ENCODE measurements around the gene SUV39H2. TPM values are rescaled to one million over a fixed set of nuclear protein-coding genes. Genes with fewer than 3 reads are reported as not detected.

The SUV39H2 gene
- total RNA-seq, 1 experiment from 2014 or later: 6.4 TPM

GRCh38 chr10:14925268-14925667 lies 46.6 kb downstream of the SUV39H2 start:
- ChIA-PET POLR2A (ENCODE audit: unreplicated experiment) (no interaction called here), CTCF (no interaction called here)
- no peaks in the 10 kb centered on the region for H4K20me1 ChIP-seq (ENCODE audit: low read length)
- no peak overlapping the region for H2AFZ ChIP-seq (ENCODE audit: low read length)
- H3K36me3 ChIP-seq (ENCODE audit: low read depth, low read length): peaks cover 2% of the 10 kb centered on the region; the same call in 1 of the 2 replicates
- no peaks in the 10 kb centered on the region for H3K9me3 ChIP-seq (ENCODE audit: low read length)
- H3F3A ChIP-seq (ENCODE audit: low read length, unreplicated experiment): no peaks in the 10 kb centered on the region
- no peak overlapping the region for H3K27ac ChIP-seq (ENCODE audit: low read length)
- H3K9ac ChIP-seq (ENCODE audit: low read length): no peak overlapping the region
- H3K27me3 ChIP-seq (ENCODE audit: low read length): no peaks in the 10 kb centered on the region
- no peaks in the 10 kb centered on the region for H3K9me2 ChIP-seq (replicated peaks; ENCODE audit: low read length)
- H3K79me2 ChIP-seq (ENCODE audit: low read length): no peaks in the 10 kb centered on the region
- no peak for ATAC-seq
- no peak overlapping the region for H3K4me2 ChIP-seq (ENCODE audit: low read length)
- intact Hi-C loops (cut with micrococcal nuclease): no loop called here
- BruUV-seq (replicated peaks): no TSS peak
- no peak overlapping the region for H3K4me3 ChIP-seq (ENCODE audit: low read length)
- TF ChIP-seq EZH2 (IDR thresholded peaks at IDR 0.05; ENCODE audit: low read length, unreplicated experiment) (no peak), EZH2phosphoT487 (IDR thresholded peaks at IDR 0.05; ENCODE audit: borderline replicate concordance, low read length) (no peak), CTCF (conservative IDR thresholded peaks at IDR 0.05; ENCODE audit: low read depth, low read length) (no peak)
- H3K4me1 ChIP-seq (ENCODE audit: insufficient read depth, low read length): no peaks in the 10 kb centered on the region
- no peak for DNase-seq

GRCh38 chr10:14926061-14926470 lies 47.4 kb downstream of the SUV39H2 start:
- Histone ChIP-seq H3K27me3 (ENCODE audit: low read length) (no peaks in the 10 kb centered on the region), H3K79me2 (ENCODE audit: low read length) (no peaks in the 10 kb centered on the region), H3K9me3 (ENCODE audit: low read length) (no peaks in the 10 kb centered on the region), H3K9me2 (replicated peaks; ENCODE audit: low read length) (no peaks in the 10 kb centered on the region), H3K27ac (ENCODE audit: low read length) (no peak overlapping the region), H3K4me2 (ENCODE audit: low read length) (no peak overlapping the region), H3K36me3 (ENCODE audit: low read depth, low read length) (peaks cover 2% of the 10 kb centered on the region; the same call in 1 of the 2 replicates), H3K4me1 (ENCODE audit: insufficient read depth, low read length) (no peaks in the 10 kb centered on the region), H4K20me1 (ENCODE audit: low read length) (no peaks in the 10 kb centered on the region), H2AFZ (ENCODE audit: low read length) (no peak overlapping the region), H3F3A (ENCODE audit: low read length, unreplicated experiment) (no peaks in the 10 kb centered on the region), H3K4me3 (ENCODE audit: low read length) (no peak overlapping the region), H3K9ac (ENCODE audit: low read length) (no peak overlapping the region)
- no peak for DNase-seq
- ChIA-PET POLR2A (ENCODE audit: unreplicated experiment) (no interaction called here), CTCF (no interaction called here)
- ATAC-seq: no peak
- intact Hi-C loops (cut with micrococcal nuclease): no loop called here
- TF ChIP-seq EZH2 (IDR thresholded peaks at IDR 0.05; ENCODE audit: low read length, unreplicated experiment): no peak
- TF ChIP-seq CTCF (conservative IDR thresholded peaks at IDR 0.05; ENCODE audit: low read depth, low read length): no peak
- TF ChIP-seq EZH2phosphoT487 (IDR thresholded peaks at IDR 0.05; ENCODE audit: borderline replicate concordance, low read length): no peak
- BruUV-seq (replicated peaks): no TSS peak

GRCh38 chr10:14926722-14927416 lies 48.2 kb downstream of the SUV39H2 start:
- Histone ChIP-seq H3F3A (ENCODE audit: low read length, unreplicated experiment) (no peaks in the 10 kb centered on the region), H3K27ac (ENCODE audit: low read length) (no peak overlapping the region), H3K4me1 (ENCODE audit: insufficient read depth, low read length) (no peaks in the 10 kb centered on the region), H2AFZ (ENCODE audit: low read length) (no peak overlapping the region), H3K4me2 (ENCODE audit: low read length) (no peak overlapping the region), H3K9ac (ENCODE audit: low read length) (no peak overlapping the region), H3K9me2 (replicated peaks; ENCODE audit: low read length) (no peaks in the 10 kb centered on the region), H4K20me1 (ENCODE audit: low read length) (no peaks in the 10 kb centered on the region), H3K27me3 (ENCODE audit: low read length) (no peaks in the 10 kb centered on the region), H3K79me2 (ENCODE audit: low read length) (no peaks in the 10 kb centered on the region), H3K36me3 (ENCODE audit: low read depth, low read length) (peaks cover 2% of the 10 kb centered on the region; the same call in 1 of the 2 replicates), H3K9me3 (ENCODE audit: low read length) (no peaks in the 10 kb centered on the region), H3K4me3 (ENCODE audit: low read length) (no peak overlapping the region)
- DNase-seq: no peak
- no peak for ATAC-seq
- CTCF ChIA-PET: no interaction called here
- POLR2A ChIA-PET (ENCODE audit: unreplicated experiment): no interaction called here
- no TSS peak for BruUV-seq (replicated peaks)
- TF ChIP-seq EZH2 (IDR thresholded peaks at IDR 0.05; ENCODE audit: low read length, unreplicated experiment) (no peak), EZH2phosphoT487 (IDR thresholded peaks at IDR 0.05; ENCODE audit: borderline replicate concordance, low read length) (no peak), CTCF (conservative IDR thresholded peaks at IDR 0.05; ENCODE audit: low read depth, low read length) (no peak)
- intact Hi-C loops (cut with micrococcal nuclease): no loop called here

Measured in PC-3 (cell line).